HG02938 (cell line): Measurements from ENCODE around the gene AP5S1.
"Not testable (repeated sequence)": the region's sequence is repeated elsewhere in the genome, so short reads cannot be mapped to it uniquely, and the experiment has no call there.

Experiments
- ATAC-seq: cut with Tn5 transposase; IDR thresholded peaks from one replicate; pipeline ENCODE4 v1.9.1; 2021; ENCODE audit warnings: mild to moderate bottlenecking, moderate library complexity; ENCODE audit not compliant: unreplicated experiment

Gene AP5S1

GRCh38 chr20:3789201-3789600 is 31.1 kb upstream of the AP5S1 start:
- ATAC-seq: not testable (repeated sequence)

GRCh38 chr20:3794168-3794567 is 26.2 kb upstream of the AP5S1 start:
- not testable (repeated sequence) for ATAC-seq

GRCh38 chr20:3794701-3795420 is 25.5 kb upstream of the AP5S1 start:
- ATAC-seq: no peak

GRCh38 chr20:3795511-3796468 is 24.6 kb upstream of the AP5S1 start, which contains the start of gene CDC25B:
Gene CDC25B (plus strand): TSS chr20:3796310. CDS start chr20:3796532, 222 bp downstream.
- ATAC-seq: peak; percentile 74

- no peak for ATAC-seq
Measured at GRCh38 chr20:3796477-3797225, 23.7 kb upstream of the AP5S1 start.

GRCh38 chr20:3797226-3797545 is 23.2 kb upstream of the AP5S1 start:
- ATAC-seq: no peak

- no peak for ATAC-seq
Measured at GRCh38 chr20:3797592-3798372, 22.6 kb upstream of the AP5S1 start.

- no peak for ATAC-seq
Measured at GRCh38 chr20:3798373-3798768, 22.0 kb upstream of the AP5S1 start.

GRCh38 chr20:3798908-3799248 is 21.5 kb upstream of the AP5S1 start:
- ATAC-seq: no peak

GRCh38 chr20:3800256-3800877 is 20.0 kb upstream of the AP5S1 start:
- no peak for ATAC-seq

- no peak for ATAC-seq
Measured at GRCh38 chr20:3800878-3801260, 19.5 kb upstream of the AP5S1 start.

GRCh38 chr20:3801299-3801698 is 19.0 kb upstream of the AP5S1 start:
- ATAC-seq: no peak

GRCh38 chr20:3801846-3802245 is 18.5 kb upstream of the AP5S1 start:
- ATAC-seq: no peak

- no peak for ATAC-seq
Measured at GRCh38 chr20:3802524-3803239, 17.7 kb upstream of the AP5S1 start.

GRCh38 chr20:3803289-3803688 is 17.1 kb upstream of the AP5S1 start:
- ATAC-seq: no peak

- ATAC-seq: no peak
Measured at GRCh38 chr20:3803854-3804253, 16.5 kb upstream of the AP5S1 start.

GRCh38 chr20:3804254-3804751 is 16.0 kb upstream of the AP5S1 start:
- ATAC-seq: no peak

GRCh38 chr20:3804781-3805180 is 15.6 kb upstream of the AP5S1 start:
- no peak for ATAC-seq

GRCh38 chr20:3808544-3808943 is 11.8 kb upstream of the AP5S1 start:
- ATAC-seq: no peak
